ENCODE results near the gene CCDC38.

CCDC38 gene

DNA sequence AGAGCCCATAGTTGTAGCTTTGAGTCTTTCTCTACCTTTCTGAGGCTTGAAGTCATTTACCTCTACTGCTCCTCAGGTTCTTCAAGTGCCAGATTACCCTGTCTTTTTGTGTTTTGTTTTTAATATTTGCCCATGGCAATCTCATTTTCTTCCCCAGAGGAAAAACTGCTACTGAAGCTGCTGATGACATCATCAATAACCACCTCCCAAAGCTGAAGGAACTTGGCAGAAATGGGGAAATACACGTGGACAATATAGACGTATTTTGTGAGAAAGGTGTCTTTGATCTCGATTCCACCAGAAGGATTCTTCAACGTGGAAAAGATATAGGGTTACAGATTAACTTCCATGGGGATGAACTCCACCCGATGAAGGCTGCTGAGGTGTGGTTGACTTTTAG, 17.8 kb upstream of the CCDC38 start:
- no peak for DNase-seq (ENCODE audit: low read depth)

DNA sequence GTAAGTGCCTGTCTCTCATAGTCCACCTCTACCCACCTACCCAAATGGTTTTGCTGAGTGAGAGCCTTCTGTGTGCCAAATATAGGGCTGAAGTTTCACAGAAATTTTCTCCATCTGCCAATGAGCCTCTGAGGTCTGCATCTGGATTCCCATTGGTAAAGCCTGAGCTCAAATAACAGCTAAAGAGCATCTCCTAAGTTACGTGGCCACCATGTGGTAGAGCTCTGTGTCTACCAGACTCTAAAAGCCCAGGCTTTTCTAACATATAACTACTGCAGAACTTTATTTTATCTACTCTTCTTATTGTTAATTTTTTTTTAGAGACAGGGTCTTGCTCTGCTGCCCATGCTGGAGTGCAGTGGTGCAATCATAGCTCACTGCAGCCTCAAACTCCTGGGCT, 16.7 kb upstream of the CCDC38 start:
- DNase-seq (ENCODE audit: low read depth): no peak

DNA sequence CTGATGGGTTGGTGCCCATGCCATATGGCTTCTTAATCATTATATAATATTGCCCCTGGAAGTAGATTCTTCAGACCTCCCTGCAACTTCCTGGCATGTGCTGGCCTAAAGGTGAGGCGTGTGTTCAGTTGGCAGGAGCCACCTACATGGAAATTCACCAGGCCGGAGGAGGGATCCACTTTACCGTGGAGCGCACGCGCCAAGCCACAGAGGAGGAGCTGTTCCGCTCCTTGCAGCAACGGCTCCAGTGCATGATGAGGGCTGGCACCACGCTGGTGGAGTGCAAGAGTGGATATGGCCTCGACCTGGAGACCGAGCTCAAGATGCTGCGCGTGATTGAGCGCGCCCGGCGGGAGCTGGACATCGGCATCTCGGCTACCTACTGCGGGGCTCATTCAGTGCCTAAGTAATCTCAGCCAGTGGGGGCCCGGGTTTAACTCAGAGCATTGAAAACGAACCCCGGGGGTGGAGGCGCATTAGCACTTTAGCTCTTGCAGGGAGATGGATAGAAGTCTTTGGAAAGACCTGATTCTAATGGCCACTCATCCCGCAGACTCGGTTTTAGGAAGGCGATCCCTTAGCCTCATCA, 14.2 kb upstream of the CCDC38 start:
- no peak for DNase-seq (ENCODE audit: low read depth)

DNA sequence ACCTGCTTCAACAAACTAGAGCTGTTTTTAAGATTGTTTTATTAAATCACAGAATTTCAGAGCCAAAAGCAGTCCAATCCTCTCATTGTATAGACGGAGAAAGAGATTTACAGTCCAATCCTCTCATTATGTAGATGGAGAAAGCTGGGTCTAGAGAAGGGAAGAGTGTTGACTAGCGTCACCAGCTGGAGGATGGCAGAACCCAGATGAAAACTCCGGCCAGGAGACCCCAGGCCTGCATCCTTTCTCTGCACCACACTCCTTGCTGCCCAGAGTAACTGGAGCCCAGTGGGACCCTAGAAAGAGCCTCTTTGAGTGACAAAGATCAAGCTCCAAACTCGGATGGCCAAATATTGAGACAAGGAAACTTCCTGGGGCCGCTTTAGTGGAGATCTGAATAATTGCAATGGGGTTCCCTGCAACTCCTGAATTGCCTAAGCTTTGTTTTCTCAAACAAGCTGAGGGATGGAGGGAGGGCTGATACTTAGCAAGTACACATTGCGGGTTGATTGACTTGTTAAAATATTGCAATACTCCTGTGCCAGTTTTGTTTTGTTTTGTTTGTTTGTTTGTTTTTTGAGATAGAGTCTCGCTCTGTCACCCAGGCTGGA, 13.2 kb upstream of the CCDC38 start:
- DNase-seq (ENCODE audit: low read depth): no peak

DNA sequence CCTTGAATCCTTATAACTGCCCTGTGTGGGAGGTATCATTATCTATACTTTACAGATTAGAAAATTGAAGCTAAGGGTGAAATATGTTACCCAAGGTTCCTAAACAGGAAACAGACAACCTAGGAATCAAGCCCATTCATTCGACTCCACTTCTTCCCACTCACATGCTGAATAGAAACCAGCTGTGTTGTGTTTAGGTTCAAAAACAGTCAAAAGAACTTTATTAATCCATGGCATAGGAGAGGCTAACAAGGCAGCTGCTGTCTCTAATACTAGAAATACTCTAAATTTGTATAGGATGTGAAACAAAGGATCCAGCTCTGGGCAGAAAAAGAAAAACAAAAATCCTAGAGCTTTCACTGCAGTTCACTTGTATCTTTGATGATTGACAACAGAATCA, 10.6 kb upstream of the CCDC38 start:
- no peak for DNase-seq (ENCODE audit: low read depth)

DNA sequence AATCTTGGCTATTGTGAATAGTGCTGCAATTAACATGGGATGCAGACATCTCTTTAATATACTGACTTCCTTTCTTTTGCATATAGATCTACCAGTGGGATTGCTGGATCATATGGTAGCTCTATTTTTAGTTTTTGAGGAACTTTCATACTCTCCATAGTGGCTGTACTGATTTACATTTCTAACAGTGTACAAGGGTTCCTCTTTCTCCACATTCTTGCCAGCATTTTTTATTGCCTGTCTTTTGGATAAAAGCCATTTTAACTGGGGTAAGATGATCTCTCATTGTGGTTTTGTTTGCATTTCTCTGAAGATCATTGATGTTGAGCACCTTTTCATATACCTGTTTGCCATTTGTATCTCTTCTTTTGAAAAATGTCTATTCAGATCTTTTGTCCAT, 9.1 kb upstream of the CCDC38 start:
- no peak for DNase-seq (ENCODE audit: low read depth)

DNA sequence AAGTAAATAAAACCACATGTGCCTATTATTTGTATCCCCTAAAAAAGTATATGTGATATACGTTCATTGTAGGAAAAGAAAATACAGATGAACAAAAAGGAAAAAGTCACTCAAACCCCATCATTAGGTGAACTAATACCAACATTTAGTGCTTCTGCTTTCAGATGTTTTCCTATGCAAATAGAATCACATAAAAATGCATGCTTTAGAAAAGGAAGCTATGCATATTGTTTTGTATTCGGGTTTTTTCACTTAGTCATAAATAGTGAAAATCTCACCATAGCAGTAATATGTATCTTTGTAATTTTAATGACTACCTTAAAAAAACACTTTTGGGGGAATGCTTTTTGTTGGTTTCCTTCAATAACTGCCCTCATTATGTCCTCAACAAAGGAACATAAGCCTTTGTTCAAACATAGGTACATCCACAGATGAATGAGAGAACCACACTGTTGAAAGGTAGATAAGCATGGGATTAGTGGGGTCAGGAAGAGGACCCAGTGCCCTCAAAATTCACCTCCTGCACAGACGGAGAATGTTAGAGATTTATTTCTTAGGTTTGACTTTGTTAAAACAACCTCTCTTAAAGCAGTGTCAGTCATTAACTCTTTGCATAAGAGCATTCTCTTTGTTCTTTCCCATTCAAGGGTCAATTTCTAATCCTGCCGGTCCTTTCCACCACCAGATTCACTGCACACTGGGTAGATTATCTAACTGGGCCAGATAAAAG, 7.2 kb upstream of the CCDC38 start:
- DNase-seq (ENCODE audit: low read depth): no peak

DNA sequence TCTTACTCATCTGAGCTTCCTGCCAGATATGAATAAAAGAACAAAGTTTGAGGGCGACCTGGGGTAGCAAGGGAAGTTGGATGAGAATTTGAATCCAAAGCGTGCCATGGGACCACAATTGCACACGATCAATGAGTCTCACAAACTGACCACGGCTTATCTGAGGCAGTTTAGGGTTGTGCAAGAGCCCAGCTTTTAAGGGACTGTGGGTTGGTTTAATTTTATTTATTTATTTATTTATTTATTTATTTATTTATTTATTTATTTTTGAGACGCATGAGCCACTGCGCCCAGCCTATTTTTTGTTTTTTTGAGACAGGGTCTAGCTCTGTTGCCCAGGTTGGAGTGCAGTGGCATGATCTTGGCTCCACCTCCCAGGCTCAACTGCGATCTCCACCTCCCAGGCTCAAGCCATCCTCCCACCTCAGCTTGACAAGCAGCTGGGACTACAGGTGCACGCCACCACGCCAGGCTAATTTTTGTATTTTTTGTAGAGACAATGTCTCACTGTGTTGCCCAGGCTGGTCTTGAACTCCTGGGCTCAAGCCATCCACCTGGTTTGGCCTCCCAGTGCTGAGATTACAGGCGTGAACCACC, 1.8 kb upstream of the CCDC38 start:
- no peak for DNase-seq (ENCODE audit: low read depth)

DNA sequence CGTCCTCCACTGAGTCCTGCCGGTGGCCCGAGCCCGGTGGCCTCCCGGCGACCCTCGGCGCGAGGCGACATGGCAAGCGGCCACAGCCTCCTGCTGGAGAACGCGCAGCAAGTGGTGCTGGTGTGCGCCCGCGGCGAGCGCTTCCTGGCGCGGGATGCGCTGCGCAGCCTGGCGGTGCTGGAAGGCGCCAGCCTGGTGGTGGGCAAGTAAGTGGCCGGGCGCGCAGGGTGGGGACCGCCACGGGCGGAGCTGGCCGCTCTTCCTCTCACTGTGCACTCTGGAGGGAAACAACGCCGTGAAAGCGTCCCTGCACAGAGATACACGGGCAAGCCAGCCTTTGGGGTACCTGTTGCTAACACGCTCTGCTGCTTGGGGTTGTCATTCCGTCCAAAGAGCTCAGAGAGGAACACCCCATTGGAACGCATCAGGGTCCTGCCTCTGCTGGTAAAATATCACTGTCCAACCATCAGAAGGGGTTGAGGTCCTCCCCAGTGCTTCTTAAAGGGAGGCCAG, 972 bp upstream of the CCDC38 start, which contains the start of gene AMDHD1:
TSS of gene AMDHD1 (plus strand) at position 2 of the 513 bp plus-strand sequence. CDS start at position 70, 68 bp downstream.
- DNase-seq (ENCODE audit: low read depth): no peak

DNA sequence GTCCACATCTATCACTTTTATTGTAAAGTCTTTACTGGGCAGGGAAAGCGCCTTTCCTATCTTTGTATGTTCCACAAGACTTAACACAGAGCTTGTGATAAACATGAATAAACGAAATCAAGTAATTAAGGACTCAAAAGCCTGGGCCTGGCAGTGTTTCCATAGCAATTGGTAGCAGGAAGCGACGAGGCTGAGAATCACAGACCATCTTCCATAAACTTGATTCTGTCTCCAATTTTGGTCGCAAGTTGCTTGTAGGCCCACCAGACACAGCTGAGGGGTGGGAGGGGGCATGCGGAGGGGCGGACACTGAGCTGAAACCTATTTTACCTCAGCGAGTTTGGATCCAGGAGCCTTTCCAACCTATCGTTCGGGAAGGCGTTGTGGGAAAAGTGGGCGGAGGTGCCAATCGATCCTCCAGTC, 302 bp downstream of the CCDC38 start:
- DNase-seq (ENCODE audit: low read depth): no peak

DNA sequence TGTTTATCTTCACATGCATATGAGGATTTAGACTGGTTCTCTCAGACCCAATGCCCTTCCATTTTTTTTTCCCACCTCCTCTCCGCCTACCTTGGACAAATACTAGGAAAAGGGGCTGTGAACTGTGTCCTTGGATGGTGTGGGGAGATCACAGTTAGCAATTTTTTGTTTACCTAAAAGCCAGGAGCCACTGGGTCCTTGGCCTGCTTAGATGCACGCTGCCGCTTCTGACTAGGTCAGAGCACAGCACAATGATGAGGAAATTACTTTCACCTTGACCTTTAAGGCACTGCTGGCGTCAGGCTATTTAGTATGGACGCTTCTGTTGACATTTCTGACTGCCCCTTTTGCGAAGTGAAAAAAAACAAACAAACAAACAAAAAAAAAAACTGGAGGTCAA, 1.9 kb downstream of the CCDC38 start:
- no peak for DNase-seq (ENCODE audit: low read depth)

DNA sequence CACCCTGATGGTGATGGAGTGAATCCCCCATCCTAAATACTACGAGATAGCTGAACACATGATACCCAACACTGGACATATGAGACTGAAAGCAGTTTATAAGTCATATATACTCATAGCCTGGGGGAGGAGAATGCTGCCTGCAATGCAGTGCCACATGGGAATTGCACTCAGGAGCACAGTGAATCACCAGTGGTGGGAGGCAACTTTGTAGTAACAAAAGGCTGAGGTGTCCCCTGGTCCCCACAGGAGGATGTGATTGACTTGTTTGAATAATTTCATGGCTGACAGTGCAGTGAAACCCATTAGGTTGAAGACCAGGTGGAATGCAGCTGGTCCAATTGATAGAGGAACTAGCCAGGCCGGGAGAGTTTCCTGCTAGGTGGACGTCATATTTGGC, 20.2 kb downstream of the CCDC38 start:
- DNase-seq (ENCODE audit: low read depth): no peak

DNA sequence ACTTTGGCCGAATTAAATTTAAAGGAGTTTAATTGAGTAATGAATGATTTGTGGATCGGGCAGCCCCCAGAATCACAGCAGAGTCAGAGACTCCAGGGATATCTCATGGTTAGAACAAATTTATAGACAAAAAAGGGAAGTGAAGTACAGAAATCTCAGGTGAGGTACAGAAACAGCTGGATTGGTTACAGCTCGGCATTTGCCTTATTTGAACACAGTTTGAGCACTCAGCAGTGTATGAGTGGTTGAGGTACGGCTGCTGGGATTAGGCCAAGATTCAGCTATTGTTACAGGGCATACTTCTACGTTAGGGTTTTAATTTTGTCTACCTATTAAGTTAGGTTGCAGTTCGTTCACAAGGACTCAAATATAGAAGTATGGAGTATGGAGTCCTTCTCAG, 23.3 kb downstream of the CCDC38 start:
- no peak for DNase-seq (ENCODE audit: low read depth)

DNA sequence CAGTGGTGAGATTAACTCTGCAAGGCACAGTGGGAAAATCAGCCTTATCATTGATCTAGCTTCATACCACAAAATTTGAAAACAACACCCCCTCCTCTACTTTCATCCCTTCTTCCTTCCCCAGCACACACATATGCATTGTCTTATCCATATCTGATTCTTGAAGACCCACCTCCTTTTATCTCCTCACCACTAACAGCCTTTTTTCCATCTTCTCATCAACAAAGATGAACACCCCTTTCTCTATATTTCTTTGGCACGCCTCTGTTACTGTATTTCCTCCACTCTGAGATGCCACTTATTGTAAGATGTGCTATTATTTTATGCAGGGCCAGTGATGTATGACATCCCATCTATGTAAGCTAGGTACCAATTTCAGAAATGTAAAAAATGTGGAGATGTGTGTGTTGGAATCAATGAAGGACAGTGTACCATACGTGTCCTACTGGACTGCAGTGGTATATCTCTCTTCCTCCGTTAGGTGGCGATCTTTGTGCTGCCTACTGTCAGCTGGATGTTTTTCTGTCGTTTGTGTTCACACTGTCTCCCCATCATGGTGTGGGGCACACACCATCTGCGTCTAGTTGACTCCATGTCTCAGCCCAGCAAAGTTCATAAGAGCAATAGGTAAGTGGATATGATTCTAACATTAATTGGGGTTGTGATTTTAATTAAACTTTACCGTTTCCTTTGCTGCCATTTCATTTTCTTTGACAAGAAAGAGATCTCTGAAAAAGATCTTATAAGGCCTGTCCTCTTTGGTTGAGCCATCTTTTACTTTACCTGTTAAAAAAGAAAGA, 24.0 kb downstream of the CCDC38 start:
- DNase-seq (ENCODE audit: low read depth): no peak

DNA sequence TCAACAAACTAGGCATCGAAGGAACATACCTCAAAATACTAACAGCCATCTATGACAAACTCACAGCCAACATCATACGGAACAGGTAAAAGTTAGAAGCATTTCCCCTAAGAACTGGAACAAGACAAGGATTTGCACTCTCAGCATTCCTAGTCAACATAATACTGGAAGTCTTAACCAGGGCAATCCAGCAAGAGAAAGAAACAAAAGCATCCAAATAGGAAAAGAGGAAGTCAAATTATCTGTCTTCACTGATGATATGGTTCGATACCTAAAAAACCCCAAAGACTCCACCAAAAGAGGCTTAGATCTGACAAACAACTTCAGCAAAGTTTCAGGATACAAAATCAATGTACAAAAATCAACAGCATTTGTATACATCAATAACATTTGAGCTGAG, 32.5 kb downstream of the CCDC38 start:
- DNase-seq (ENCODE audit: low read depth): no peak

DNA sequence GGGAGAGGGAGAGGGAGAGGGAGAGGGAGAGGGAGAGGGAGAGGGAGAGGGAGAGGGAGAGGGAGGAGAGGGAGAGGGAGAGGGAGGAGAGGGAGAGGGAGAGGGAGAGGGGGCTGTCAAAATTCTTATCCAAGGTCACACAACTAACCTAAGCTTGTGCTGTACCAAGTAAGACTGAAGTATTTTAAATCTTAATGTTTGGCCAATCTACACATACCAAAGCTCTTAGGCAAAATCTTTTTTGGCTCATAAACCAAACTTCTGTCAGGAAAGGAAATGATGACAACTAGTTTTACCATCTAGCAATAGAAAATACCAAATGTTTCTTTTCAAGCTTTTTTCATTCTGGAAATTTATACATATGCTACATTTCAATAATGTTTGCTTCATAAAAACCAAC, 33.8 kb downstream of the CCDC38 start:
- no peak for DNase-seq (ENCODE audit: low read depth)

DNA sequence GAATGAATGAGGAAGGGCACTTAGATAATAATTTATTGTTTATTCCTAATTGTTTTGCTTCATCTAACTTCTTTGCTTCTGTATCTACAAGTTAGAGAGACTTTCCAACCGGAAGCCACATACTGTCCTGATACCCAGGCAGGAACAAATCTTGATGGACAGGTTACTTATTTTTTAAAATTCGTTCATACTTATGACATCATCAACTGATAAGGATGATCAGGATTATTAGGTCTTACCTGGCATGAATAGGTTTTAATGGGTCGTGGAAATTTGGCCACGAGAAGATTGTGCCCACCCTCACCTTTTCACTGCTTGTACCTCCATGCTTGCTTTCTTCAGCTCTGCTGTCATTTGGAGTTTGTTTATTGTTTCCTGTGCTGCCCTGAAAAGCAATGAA, 44.3 kb downstream of the CCDC38 start:
- DNase-seq (ENCODE audit: low read depth): no peak

DNA sequence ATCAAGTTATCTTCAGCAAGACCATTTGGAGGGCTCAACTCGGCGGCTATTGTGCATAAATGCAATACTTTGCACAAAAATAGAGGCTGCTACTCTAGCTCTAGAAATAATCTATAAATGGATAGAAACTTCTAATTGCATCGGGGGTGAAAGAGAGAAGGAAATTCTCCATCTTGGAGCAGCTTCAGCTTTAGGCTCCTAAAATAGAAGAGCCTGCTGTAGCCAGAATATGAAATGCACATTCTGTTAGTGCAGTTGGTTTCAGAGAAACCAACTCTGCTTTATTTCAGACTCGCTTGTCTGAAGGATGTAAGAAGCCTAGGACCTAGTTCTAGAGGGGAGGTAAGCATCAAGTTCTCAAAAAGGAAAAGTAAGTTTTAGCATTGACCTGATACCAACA, 45.6 kb downstream of the CCDC38 start:
- DNase-seq (ENCODE audit: low read depth): no peak

DNA sequence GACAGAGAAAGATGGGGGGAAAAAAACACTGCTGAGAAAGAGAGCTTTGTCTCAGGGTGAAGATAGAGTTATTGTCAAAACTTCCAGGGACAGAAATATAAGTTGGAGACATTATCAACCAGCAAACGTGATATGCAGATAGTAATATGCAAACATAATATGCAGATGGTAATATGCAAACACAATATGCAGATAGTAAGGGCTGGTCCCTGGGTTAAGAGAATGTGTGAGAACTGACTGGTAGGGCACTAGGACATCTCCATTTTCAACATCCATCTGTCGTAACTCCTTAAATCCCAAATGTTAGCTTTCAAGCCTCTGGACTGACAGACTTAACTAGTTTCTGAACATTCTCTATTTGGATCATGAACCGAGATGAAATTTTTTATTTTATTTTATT, 51.5 kb downstream of the CCDC38 start:
- DNase-seq (ENCODE audit: low read depth): no peak

DNA sequence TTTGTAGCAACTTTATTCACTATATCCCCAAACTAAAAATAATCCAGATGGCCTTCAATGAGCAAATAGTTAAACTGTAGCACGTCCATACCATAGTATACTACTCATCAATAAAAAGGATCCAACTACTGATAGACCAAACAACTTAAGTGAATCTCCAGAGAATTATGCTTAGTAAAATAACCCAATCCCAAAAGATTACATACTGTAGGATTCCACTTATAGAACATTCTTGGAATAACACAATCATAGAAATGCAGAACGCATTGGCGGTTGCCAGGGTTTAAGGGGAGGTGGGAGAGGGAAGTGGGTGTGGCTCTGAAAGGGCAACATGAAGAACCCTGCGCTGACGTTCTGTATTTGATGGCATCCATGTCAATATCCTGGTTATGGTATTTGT, 55.1 kb downstream of the CCDC38 start:
- no peak for DNase-seq (ENCODE audit: low read depth)

DNA sequence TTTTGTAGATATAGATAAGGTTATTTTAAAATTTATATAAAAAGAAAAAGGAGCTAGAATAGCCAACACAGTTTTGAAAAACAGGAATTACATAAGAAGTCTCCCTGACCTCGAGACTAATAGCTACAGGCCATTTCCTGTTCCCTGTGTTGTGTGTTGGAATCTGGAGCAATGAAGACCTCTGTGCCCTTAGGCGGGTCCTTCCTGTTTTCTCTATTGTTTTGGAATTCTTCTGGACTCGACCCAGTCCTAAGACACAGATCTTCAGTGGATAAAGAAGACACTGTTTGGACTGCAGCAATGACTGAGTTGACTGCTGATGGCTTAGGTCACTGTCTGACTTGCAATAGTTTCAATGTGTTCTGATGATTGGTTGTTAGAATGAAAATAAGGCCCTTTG, 57.4 kb downstream of the CCDC38 start:
- DNase-seq (ENCODE audit: low read depth): no peak

DNA sequence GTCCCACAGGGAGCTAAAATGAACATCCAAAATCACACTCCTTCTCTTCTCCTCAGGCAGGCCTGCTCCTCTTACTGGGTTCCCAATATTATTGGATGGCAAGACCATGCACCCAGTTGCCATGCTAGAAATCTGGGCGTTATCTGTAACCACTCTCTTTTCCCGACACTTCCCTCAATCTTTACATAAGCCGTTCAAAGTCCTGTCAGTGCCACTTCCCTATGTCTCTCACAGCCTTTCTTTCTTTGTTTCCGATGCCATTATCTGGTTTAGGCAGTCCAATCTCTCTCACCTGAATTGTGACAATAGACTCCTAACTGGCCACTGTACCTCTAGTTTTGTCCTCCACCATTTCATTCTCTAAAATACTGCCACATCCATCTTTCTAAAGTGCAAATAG, 59.5 kb downstream of the CCDC38 start:
- DNase-seq (ENCODE audit: low read depth): no peak

Measured in GM04503 (cell line).